A673 (cell line): ENCODE results near the gene RRM2. TPM values are rescaled to one million over a fixed set of nuclear protein-coding genes. Genes with fewer than 3 reads are reported as not detected.

Experiments used
- BruUV-seq: library from RNA; stranded (reverse); fragments of 400-500 nt; replicated peaks from 2 replicates; lab custom pipeline; 2021; lab: Mats Ljungman, UMichigan
- CTCF ChIA-PET: fragments of 300-600 bp; sonication (Branson Sonifier 250); formaldehyde crosslinking; loops from one replicate; lab custom pipeline; 2022; ENCODE audit warnings: antibody characterized with exemption; lab: Charles Lee
- POLR2A ChIA-PET: fragments of 300-600 bp; sonication (Branson Sonifier 250); formaldehyde crosslinking; loops from one replicate; lab custom pipeline; 2022; ENCODE audit warnings: antibody characterized with exemption; ENCODE audit not compliant: low non-redundant PET; lab: Charles Lee
- DNase-seq: peaks from one replicate; pipeline ENCODE4 v3.0.0-alpha.2; 2015; ENCODE audit warnings: low spot score
- H3K27ac ChIP-seq: fragments of 200-600 bp; sonication (generic); 2 replicates; pipeline ENCODE4 v1.5.1; 2016; ENCODE audit warnings: mixed run types, low read depth, mild to moderate bottlenecking, mixed read lengths, antibody characterized with exemption, low read length; ENCODE audit not compliant: poor library complexity, severe bottlenecking
- H3K27me3 ChIP-seq: fragments of 200-600 bp; sonication (generic); replicated peaks from 2 replicates; pipeline ENCODE4 v1.6.1; 2017; ENCODE audit warnings: mixed run types, low read depth, mild to moderate bottlenecking, mixed read lengths, antibody characterized with exemption, low read length; ENCODE audit not compliant: insufficient read depth, poor library complexity
- H3K36me3 ChIP-seq: fragments of 200-600 bp; sonication (generic); 2 replicates; pipeline ENCODE4 v1.6.1; 2016; ENCODE audit warnings: mixed run types, mild to moderate bottlenecking, mixed read lengths, antibody characterized with exemption, low read length; ENCODE audit not compliant: insufficient read depth, poor library complexity, severe bottlenecking
- H3K4me1 ChIP-seq: fragments of 200-600 bp; sonication (generic); 2 replicates; pipeline ENCODE4 v1.6.1; 2017; ENCODE audit warnings: mixed run types, mild to moderate bottlenecking, mixed read lengths, antibody characterized with exemption, low read length; ENCODE audit not compliant: insufficient read depth, poor library complexity, severe bottlenecking
- H3K4me3 ChIP-seq: fragments of 200-600 bp; sonication (generic); 2 replicates; pipeline ENCODE4 v1.5.1; 2016; ENCODE audit warnings: low read depth, mixed run types, mild to moderate bottlenecking, mixed read lengths, low read length; ENCODE audit not compliant: poor library complexity, severe bottlenecking
- H3K9me3 ChIP-seq: fragments of 200-600 bp; sonication (generic); 2 replicates; pipeline ENCODE4 v1.6.1; 2016; ENCODE audit warnings: mixed run types, low read depth, mild to moderate bottlenecking, mixed read lengths, antibody characterized with exemption, low read length; ENCODE audit not compliant: poor library complexity, severe bottlenecking
- EZH2 ChIP-seq: fragments of 200-600 bp; sonication (generic); IDR thresholded peaks from 2 replicates; pipeline ENCODE4 v1.6.1; 2017; ENCODE audit warnings: borderline replicate concordance, low read depth, mild to moderate bottlenecking, mixed read lengths, antibody characterized with exemption, low read length; ENCODE audit not compliant: poor library complexity, severe bottlenecking
- intact Hi-C: fragments of 100-400 bp; cut with micrococcal nuclease; formaldehyde crosslinking; loops from one replicate; pipeline ENCODE4 v1.10.0; 2022; ENCODE audit not compliant: unreplicated experiment
- total RNA-seq: library from RNA; stranded (reverse); gene quantifications from 2 replicates; pipeline ENCODE4 v1.2.3, GENCODE V29; 2021
- TF ChIP-seq, protein P1 (sequence below): fragments of 300-800, 200-600 bp; sonication (generic); conservative IDR thresholded peaks from 2 replicates; pipeline ENCODE4 v1.5.1; 2017; ENCODE audit warnings: low read depth, mild to moderate bottlenecking, antibody characterized with exemption, low read length, moderate library complexity, mixed read lengths

Gene RRM2
- total RNA-seq, 1 experiment from 2014 or later, result 486 TPM

DNA sequence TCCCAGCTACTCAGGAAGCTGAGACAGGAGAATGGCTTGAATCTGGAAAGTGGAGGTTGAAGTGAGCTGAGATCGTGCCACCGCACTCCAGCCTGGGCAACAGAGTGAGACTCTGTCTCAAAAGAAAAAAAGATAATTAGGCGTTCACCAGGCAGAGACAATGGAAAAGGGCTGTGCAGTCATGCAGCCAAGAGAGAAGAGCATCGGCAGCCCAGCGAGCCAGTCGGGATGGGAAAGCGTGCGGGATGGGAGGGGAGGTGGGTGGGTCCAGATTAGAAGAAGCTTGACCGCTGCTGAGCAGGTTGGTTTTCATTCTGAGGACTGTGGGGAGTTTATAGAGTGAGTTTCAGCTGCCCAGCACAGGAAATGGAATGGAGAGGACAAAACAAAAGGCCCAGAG lies 27.4 kb upstream of the RRM2 start:
- CTCF ChIA-PET, result no interaction called here
- POLR2A ChIA-PET, result no interaction called here
- no peak overlapping the region for H3K4me3 ChIP-seq
- no peaks in the 10 kb centered on the region for H3K4me1 ChIP-seq
- no peaks in the 10 kb centered on the region for H3K9me3 ChIP-seq
- no peaks in the 10 kb centered on the region for H3K27me3 ChIP-seq
- no TSS peak for BruUV-seq
- no peak overlapping the region for H3K27ac ChIP-seq
- intact Hi-C loops, result no loop called here
- H3K36me3 ChIP-seq, result no peaks in the 10 kb centered on the region
- DNase-seq, result no peak
- TF ChIP-seq EZH2, result no peak
- TF ChIP-seq, protein P1, sequence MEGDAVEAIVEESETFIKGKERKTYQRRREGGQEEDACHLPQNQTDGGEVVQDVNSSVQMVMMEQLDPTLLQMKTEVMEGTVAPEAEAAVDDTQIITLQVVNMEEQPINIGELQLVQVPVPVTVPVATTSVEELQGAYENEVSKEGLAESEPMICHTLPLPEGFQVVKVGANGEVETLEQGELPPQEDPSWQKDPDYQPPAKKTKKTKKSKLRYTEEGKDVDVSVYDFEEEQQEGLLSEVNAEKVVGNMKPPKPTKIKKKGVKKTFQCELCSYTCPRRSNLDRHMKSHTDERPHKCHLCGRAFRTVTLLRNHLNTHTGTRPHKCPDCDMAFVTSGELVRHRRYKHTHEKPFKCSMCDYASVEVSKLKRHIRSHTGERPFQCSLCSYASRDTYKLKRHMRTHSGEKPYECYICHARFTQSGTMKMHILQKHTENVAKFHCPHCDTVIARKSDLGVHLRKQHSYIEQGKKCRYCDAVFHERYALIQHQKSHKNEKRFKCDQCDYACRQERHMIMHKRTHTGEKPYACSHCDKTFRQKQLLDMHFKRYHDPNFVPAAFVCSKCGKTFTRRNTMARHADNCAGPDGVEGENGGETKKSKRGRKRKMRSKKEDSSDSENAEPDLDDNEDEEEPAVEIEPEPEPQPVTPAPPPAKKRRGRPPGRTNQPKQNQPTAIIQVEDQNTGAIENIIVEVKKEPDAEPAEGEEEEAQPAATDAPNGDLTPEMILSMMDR, result no peak

DNA sequence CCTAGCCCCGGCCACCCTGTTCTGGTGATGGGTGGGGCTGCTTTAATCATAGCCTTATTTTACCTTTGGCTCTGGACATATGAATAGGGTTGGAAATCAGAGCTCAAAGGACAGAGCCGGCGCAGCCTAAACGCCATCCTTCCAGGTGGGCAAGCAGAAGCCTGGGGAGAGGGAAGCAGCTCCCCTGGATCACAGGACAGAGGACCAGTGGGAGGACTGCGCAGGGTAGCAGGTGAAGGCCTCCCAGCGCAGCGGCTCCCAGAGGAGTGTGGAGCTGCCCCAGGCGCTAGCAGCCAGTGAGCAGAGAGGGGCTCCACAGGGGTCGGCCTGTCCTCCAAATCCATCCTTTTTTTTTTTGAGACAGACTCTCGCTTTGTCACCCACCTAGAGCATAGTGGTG lies 25.9 kb upstream of the RRM2 start:
- no peak for DNase-seq
- ChIA-PET POLR2A (no interaction called here), CTCF (interaction anchor here (0.6 to 1.9 kb wide), 10 partner anchors 12 to 353 kb away, joined by 3 to 29 read pairs (median 4); no protein-coding TSS in a partner anchor)
- Histone ChIP-seq H3K4me1 (no peaks in the 10 kb centered on the region), H3K4me3 (no peak overlapping the region), H3K9me3 (no peaks in the 10 kb centered on the region), H3K36me3 (no peaks in the 10 kb centered on the region), H3K27ac (no peak overlapping the region), H3K27me3 (no peaks in the 10 kb centered on the region)
- BruUV-seq, result no TSS peak
- intact Hi-C loops, result no loop called here
- TF ChIP-seq EZH2, result no peak
- TF ChIP-seq, protein P1, result no peak

DNA sequence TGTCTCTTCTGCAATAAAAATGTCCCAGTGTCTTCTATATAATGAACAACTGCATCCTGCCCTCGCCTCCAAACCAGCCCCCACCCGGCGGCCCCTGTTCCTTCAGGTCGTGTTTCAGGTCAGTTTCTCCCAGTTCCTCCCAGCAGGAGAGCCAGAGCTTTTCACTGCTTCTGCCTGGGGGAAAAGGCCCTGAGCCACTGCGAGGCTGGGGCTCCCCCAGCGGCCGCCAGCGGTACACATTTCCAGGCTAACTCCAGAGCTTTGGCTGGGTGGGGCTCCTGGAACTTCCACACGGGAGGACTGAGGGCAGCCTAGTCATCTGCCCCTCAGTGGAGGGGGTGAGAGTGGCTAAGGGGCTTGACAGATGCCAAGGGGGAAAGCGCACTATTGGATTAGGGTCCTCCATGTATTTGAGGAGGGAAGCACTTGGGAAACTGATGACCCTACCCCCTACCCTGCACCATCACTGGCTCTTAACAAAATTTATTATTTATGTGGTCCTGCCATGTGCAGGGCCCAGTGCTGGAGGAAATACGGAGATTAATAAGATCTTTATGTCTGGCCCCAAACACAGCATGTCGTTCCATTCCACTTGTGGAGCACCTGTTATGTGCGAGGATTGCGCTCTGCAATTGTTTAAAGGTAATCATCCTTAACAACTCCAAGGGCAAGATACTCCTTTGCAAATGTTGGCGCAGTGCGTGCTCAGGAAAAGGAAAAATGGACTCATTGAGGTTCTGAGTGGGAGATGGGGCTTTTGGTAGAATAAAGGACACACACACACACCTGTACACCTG lies 25.0 kb upstream of the RRM2 start:
- no TSS peak for BruUV-seq
- H3K4me1 ChIP-seq, result no peaks in the 10 kb centered on the region
- POLR2A ChIA-PET, result no interaction called here
- CTCF ChIA-PET, result interaction anchor here (0.5 to 1.9 kb wide), 12 partner anchors 19 to 431 kb away, joined by 3 to 29 read pairs (median 3); no protein-coding TSS in a partner anchor
- intact Hi-C loops, result no loop called here
- no peak overlapping the region for H3K4me3 ChIP-seq
- no peak overlapping the region for H3K27ac ChIP-seq
- no peaks in the 10 kb centered on the region for H3K9me3 ChIP-seq
- H3K27me3 ChIP-seq, result no peaks in the 10 kb centered on the region
- DNase-seq, result peak; percentile 71
- no peaks in the 10 kb centered on the region for H3K36me3 ChIP-seq
- TF ChIP-seq, protein P1, result peak; percentile 90
- no peak for TF ChIP-seq EZH2
